Measurements from ENCODE around the gene ATXN7L1.

ATXN7L1 gene

DNA sequence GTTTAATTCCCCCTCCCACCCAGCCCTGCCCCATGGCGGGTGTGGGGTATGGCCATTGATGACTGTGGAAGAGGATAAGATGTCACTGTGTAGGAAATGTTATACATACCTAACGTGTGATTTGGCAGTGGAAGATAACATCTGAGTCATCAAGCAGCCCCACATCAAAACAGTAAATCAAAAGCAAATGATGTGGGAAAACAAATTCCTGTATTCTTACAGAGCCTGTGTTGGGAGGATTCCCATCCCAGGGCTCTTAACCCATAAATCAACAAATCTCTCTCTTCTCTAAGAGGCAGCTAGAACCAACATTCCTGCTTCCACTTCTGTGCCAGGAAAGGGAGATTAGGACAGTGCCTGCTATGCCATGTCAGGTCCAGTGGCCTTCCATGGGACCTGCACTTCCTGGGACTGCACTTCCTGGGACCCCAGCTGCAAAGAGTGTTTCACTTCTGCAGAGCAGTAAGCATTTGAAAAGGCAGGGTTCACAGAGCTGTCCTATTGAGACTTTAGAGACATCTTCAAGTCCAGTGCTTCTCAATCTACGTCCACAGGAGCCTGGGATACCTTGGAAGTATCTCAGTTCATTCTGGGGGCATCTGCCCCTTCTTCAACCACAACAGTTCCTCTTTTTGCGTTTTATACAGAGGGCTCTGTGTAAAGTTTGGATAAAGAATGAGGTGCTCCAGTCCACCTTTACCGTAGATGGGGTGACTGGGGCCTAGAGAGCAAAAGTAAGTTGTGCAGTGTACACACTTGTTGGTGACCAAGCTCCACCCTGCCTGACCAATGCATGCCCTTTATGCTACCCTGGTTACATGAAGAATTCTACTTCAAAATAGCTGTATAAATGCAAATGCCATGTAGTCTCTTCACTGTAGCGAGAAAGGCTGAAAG, 45.7 kb downstream of the ATXN7L1 start:
- ChIA-PET POLR2A (no interaction called here), CTCF (interaction anchor here (1.2 to 1.7 kb wide), 2 partner anchors 20 to 69 kb away, joined by 3 to 4 read pairs; no protein-coding TSS in a partner anchor)
- DNase-seq (ENCODE audit: extremely low spot score) = no peak
- TF ChIP-seq, protein P1, sequence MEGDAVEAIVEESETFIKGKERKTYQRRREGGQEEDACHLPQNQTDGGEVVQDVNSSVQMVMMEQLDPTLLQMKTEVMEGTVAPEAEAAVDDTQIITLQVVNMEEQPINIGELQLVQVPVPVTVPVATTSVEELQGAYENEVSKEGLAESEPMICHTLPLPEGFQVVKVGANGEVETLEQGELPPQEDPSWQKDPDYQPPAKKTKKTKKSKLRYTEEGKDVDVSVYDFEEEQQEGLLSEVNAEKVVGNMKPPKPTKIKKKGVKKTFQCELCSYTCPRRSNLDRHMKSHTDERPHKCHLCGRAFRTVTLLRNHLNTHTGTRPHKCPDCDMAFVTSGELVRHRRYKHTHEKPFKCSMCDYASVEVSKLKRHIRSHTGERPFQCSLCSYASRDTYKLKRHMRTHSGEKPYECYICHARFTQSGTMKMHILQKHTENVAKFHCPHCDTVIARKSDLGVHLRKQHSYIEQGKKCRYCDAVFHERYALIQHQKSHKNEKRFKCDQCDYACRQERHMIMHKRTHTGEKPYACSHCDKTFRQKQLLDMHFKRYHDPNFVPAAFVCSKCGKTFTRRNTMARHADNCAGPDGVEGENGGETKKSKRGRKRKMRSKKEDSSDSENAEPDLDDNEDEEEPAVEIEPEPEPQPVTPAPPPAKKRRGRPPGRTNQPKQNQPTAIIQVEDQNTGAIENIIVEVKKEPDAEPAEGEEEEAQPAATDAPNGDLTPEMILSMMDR (IDR thresholded peaks at IDR 0.05; ENCODE audit: control extremely low read depth, extremely low read depth, low read depth, missing control alignments) = no peak

- TF ChIP-seq, protein P1 (IDR thresholded peaks at IDR 0.05; ENCODE audit: control extremely low read depth, extremely low read depth, low read depth, missing control alignments) = no peak
- no peak for DNase-seq (ENCODE audit: extremely low spot score)
- CTCF ChIA-PET = interaction anchor here (0.9 to 1.5 kb wide), 3 partner anchors 11 to 173 kb away, joined by 3 to 5 read pairs (median 3); no protein-coding TSS in a partner anchor
- POLR2A ChIA-PET = no interaction called here
Observed at GRCh38 chr7:105829681-105830322, 46.6 kb downstream of the ATXN7L1 start.

DNA sequence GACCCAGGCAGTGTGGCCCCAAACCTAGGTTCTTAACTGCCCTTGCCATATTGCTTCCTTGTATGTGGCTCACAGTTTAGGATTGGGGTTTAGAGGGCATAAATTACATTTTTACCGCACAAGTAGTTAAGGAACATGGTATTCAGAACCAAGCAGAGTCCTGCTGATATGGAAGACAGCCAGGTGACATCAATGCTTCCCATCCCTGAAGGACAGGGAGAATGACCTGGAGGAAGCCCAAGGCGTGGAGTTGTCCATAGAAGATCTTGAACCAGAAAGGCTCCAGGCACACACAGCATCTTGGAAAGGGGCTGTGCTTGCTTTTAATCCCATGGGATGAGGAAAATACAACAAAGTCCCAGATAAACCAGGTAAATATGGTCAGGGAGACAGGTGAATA, 48.3 kb downstream of the ATXN7L1 start:
- TF ChIP-seq, protein P1 (IDR thresholded peaks at IDR 0.05; ENCODE audit: control extremely low read depth, extremely low read depth, low read depth, missing control alignments) = no peak
- ChIA-PET CTCF (interaction anchor here (1.5 kb wide), 1 partner anchor 10 kb away, joined by 5 read pairs; no protein-coding TSS in a partner anchor), POLR2A (no interaction called here)
- no peak for DNase-seq (ENCODE audit: extremely low spot score)

DNA sequence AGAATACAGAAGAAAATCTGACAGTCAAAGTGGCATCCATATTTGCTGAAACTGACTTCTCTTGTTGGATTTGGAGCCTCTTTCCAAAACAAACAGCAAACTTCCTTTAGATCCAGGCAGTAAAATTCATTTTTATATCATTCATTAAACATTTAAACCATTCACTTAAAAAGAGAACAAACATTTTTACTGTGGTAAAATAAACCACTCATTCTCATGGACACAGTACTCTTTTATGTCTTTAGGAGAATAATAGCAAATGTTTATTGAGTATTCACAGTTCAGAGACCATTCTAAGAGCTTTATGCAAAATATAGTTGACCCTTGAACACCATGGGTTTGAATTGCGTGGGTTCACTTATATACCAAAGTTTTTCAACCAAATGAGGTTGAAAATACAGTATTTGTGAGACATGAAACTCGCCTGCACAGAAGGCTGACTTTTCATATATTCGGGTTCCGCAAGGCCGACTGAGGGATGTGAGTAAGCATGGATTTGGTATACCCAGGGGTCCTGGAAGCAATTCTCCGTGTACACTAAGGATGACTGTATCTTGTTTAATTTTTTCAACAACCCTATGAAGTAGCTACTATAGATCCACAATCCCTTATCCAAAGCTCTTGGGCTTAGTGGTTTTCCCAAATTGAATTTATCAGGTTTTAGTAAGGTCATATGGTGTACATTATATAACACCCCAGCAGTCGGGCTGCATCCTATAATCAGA, 49.1 kb downstream of the ATXN7L1 start:
- ChIA-PET POLR2A (no interaction called here), CTCF (no interaction called here)
- no peak for DNase-seq (ENCODE audit: extremely low spot score)

DNA sequence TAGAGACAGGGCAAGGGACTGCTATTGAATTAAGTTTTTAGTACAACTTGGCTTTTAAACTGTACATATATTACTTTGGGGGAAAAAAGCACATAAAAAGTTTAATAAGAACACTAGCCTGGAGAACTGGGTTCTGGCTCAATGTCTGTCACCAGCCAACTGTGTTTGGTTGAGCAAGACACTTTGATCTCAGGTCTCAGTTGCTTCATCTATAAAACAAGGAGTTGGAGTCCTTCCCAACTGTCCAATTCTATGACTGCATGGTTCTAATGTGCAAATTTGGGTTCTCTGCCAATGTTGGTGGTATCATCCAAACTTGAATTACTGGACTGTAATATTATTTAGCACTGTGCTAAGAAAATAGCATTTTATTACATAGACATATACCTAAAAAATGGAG, 50.3 kb downstream of the ATXN7L1 start:
- ChIA-PET POLR2A (no interaction called here), CTCF (interaction anchor here (1.0 to 1.3 kb wide), 3 partner anchors 15 to 22 kb away, joined by 3 read pairs; no protein-coding TSS in a partner anchor)
- TF ChIP-seq, protein P1 (IDR thresholded peaks at IDR 0.05; ENCODE audit: control extremely low read depth, extremely low read depth, low read depth, missing control alignments) = no peak
- no peak for DNase-seq (ENCODE audit: extremely low spot score)

More for the DNA sequence above, 49.1 kb downstream of the ATXN7L1 start:
- TF ChIP-seq, protein P1 (IDR thresholded peaks at IDR 0.05; ENCODE audit: control extremely low read depth, extremely low read depth, low read depth, missing control alignments) = no peak

GRCh38 chr7:105825371-105825770, 51.0 kb downstream of the ATXN7L1 start:
- CTCF ChIA-PET = interaction anchor here (1.0 to 1.3 kb wide), 4 partner anchors 14 to 65 kb away, joined by 3 read pairs; no protein-coding TSS in a partner anchor
- no peak for DNase-seq (ENCODE audit: extremely low spot score)
- POLR2A ChIA-PET = no interaction called here
- TF ChIP-seq, protein P1 (IDR thresholded peaks at IDR 0.05; ENCODE audit: control extremely low read depth, extremely low read depth, low read depth, missing control alignments) = no peak

Measured in GM10248 (cell line).